Lung microvascular endothelial cell (primary cell): ENCODE data around the gene KLHL7. TPM values are rescaled to one million over a fixed set of nuclear protein-coding genes. Genes with fewer than 3 reads are reported as not detected.
"Not testable (repeated sequence)": the region's sequence is repeated elsewhere in the genome, so short reads cannot be mapped to it uniquely, and the experiment has no call there.

Experiments
- DNase-seq, 2 donors: peaks; one replicate each; pipeline versions ENCODE4 v3.0.0 to v3.0.0-alpha.2; 2010; ENCODE audit warnings: low read depth in 2 of 2
- total RNA-seq: library from RNA; depleted of rRNA; stranded (reverse); fragments of >200 nt; gene quantifications from 2 replicates; pipeline ENCODE4 v1.2.1, GENCODE V29; 2014

The KLHL7 gene
- total RNA-seq, 1 donor from 2014 or later: 13.3 TPM

- no peak for DNase-seq
These were observed 70.4 kb downstream of the KLHL7 start for GRCh38 chr7:23175938-23176337.

- peak; percentile 96 to 99 for DNase-seq
These were observed 76.3 kb downstream of the KLHL7 start, which contains the start of gene NUP42 for GRCh38 chr7:23181684-23182553. Gene NUP42 (plus strand): TSS chr7:23182048. CDS start chr7:23182086, 38 bp downstream.

- DNase-seq: no peak
These were observed 77.9 kb downstream of the KLHL7 start for GRCh38 chr7:23183279-23184012.

GRCh38 chr7:23184291-23184690 is 78.7 kb downstream of the KLHL7 start:
- no peak for DNase-seq

GRCh38 chr7:23184709-23185359 is 79.2 kb downstream of the KLHL7 start:
- peak; percentile 51 to 60 for DNase-seq

GRCh38 chr7:23185980-23186379 is 80.4 kb downstream of the KLHL7 start:
- no peak for DNase-seq

GRCh38 chr7:23191022-23191421 is 85.4 kb downstream of the KLHL7 start:
- DNase-seq: no peak

- not testable (repeated sequence) for DNase-seq
These were observed 88.2 kb downstream of the KLHL7 start for GRCh38 chr7:23193650-23194227.

GRCh38 chr7:23196306-23196705 is 90.7 kb downstream of the KLHL7 start:
- DNase-seq: no peak

- not testable (repeated sequence) for DNase-seq
These were observed 92.2 kb downstream of the KLHL7 start for GRCh38 chr7:23197745-23198144.

GRCh38 chr7:23200331-23200730 is 94.7 kb downstream of the KLHL7 start:
- no peak for DNase-seq

- DNase-seq: no peak
These were observed 98.7 kb downstream of the KLHL7 start for GRCh38 chr7:23204241-23204640.

GRCh38 chr7:23205577-23205908 is 100.0 kb downstream of the KLHL7 start:
- no peak for DNase-seq

GRCh38 chr7:23205909-23206767 is 100.6 kb downstream of the KLHL7 start:
- DNase-seq: peak; percentile 20 to 26

GRCh38 chr7:23207021-23207420 is 101.4 kb downstream of the KLHL7 start:
- DNase-seq: no peak

GRCh38 chr7:23207884-23208283 is 102.3 kb downstream of the KLHL7 start:
- no peak for DNase-seq

- no peak for DNase-seq
These were observed 102.7 kb downstream of the KLHL7 start for GRCh38 chr7:23208316-23208715.

GRCh38 chr7:23210506-23210905 is 104.9 kb downstream of the KLHL7 start:
- DNase-seq: no peak

GRCh38 chr7:23211589-23211988 is 106.0 kb downstream of the KLHL7 start:
- DNase-seq: no peak

- DNase-seq: no peak
These were observed 106.8 kb downstream of the KLHL7 start for GRCh38 chr7:23212395-23212794.

- no peak for DNase-seq
These were observed 107.3 kb downstream of the KLHL7 start for GRCh38 chr7:23212841-23213240.
